RCC 7860 (cell line): ENCODE measurements around the gene ZNF605.
"Not testable (repeated sequence)": the region's sequence is repeated elsewhere in the genome, so short reads cannot be mapped to it uniquely, and the experiment has no call there.

Experiments
- DNase-seq: peaks from one replicate; pipeline ENCODE4 v3.0.0-alpha.2; 2015; ENCODE audit warnings: low spot score
- FAIRE-seq: peaks from 2 replicates; lab custom pipeline; 2012; peaks lifted over from hg19 to GRCh38; lab: Jason Lieb, UNC

Gene ZNF605

DNA sequence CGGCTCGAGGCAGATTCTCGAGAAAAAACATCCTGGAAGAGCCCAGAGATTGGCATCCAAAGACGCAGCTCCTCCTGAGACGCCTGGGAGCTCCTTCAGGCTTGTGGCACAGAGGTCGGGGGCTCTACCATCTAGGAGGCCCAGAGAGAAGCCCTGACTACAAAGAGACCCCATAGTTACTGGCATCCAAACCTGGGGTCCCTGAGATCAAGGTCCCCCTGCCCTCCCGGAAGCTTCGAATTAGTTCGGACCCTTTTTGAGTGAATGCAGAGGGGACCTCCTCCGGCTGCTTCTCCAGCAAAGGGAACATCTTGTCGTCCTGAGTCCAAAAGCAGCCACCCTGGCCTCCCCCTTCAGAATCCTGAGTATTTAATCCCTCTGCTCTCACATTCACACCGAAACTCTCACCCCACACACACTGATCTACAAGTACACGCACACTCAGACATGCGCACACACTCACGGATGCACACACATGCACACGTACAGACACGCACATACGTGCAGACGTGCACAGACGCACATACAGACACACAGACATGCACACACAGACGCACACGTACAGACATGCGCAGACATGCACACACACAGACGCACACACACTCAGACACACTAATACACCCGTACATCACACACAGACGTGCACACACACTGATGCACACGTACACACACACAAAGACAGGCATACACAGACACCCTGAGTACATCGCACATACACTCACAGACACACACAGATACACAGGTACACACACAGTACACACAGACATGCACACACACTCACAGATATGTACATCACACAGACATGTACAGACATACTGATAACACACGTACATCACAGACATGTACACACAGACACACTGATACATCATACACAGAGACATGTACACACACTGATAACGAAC is 5.9 kb downstream of the ZNF605 start:
- no peak for DNase-seq
- FAIRE-seq = no peak

DNA sequence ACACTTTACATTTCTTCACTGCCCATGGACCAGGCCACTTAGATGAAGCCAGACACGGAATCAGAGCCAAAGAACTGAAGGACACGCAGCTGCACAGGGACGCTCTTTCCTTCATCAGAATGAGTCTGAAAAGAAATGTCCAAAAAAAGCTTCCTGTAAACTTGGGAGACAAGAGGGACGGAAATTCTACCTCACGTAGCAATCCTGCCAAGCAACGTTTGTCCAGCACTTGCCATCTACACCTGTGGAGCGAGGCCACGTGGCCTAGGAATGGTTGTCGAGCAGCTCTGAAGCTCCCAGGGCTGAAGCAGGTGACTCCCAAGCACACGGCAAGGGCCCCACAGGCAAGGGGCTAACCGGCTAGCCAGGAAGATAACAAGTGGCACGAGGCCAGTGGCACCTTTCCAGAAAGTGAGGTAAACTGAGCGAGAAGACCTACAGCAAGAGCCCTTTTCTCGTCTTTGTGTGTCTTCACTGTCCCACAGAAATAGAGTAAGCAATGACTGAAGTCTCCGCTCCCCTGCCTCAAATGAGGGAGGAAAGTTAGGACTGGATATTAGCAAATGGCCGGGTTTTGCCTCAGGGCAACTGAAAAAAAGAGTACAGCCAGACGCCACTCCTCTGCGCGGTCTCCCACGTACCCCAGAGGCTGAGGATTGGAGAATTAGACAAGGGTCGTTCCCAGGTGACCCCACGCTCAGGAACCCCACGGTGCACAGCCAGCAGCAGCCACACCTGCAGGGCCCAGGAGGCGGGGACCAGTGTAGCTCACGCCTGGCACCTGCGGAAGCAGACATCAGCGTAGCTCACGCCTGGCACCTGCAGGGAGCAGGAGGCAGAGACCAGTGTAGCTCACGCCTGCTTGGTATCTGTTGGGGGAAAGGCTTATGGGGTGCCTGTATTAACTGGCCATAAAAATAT is 7.7 kb downstream of the ZNF605 start:
- FAIRE-seq (no peak), DNase-seq (no peak)

DNA sequence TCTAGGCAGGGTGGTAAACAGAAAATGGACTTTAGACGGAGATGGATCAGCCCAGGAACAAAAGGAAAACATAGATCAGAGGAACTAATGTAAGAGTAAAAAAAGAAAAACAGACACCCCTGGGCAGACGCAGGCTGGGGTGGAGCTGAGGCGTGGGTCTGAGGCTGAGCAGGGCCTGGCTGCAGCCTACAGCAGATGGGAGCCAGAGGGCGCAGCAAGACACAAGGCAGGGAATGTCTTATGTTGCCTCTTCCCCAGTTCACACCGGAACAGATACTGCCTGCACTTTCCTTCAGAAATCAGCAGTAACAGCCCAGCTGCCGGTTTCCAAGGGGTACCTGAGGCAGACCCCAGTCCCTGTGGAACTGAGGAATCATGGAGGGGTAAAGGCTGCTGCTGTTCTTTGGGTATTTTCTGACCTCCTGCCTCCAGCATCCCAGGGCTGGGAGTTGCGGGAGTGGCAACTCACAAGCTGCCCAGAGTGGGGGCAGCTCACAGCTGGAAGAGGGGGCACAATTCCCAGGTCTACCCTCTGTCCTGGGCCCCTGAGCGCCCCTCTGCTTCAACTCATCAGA is 9.8 kb downstream of the ZNF605 start:
- FAIRE-seq (no peak), DNase-seq (no peak)

DNA sequence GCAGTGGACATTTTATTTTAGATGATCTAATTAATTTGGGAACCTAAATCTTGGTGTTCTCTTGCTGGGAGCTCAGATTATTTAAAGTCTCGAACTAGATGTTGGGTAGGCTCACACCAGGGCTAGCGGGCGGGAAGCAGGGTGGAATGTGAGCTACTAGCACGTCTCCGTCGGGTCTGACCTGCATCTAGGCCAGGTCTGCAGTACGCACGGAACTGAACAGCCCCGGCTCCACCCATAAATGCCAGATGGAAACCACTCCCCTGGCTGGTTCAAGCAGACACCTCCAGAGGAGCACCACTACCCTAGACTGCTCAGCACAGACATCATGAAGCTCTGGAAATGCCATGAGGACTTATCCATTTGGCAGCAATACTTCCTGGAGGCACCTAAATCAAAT is 10.3 kb downstream of the ZNF605 start:
- FAIRE-seq (no peak), DNase-seq (no peak)

DNA sequence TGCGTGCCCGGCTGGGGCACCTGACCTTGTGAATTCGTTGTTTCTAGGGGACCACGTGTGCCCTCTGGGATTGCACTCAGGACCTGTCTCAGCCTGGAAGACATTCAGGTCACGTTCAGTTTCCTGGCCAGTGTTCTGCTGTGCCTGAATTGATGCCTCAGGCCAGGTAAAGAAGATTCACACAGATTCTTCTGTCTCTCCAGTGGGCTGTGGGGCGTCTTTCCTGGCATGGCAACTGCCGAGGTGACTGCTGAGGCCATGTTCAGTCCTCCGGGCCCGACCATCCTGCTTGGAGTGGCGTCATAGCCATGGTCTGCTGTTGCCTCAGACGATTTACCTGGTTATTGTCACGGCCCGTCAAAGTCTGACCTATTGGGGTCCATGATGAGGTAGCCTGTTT is 13.5 kb downstream of the ZNF605 start:
- FAIRE-seq (no peak), DNase-seq (no peak)

DNA sequence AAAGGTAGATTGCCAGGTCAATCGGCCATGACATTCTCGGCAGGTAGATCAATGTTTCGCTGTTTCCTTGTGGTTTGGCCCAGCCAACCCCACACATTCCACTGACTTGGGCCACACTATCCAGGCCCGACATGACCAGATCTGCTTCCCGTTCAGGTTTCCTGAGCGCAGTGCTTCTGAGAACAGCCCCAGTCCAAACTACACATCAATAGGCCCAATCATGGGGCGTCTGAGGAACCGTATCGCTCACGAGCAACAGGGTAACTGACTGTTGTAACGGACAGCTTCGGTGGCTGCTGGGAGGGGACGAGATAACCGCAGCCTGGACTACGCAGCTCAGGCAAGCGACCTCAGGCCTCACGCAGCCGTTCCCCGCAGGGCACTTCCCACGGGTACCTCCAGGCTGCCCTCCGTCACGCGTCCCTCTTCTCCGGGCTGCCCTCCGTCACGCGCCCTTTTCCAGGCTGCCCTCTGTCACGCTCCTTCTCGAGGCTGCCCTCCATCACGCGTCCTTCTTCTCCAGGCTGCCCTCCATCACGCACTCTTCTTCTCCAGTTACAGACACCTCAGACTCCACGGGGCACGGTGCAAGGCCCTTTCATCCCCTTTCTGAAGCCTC is 14.7 kb downstream of the ZNF605 start:
- DNase-seq (no peak), FAIRE-seq (no peak)

DNA sequence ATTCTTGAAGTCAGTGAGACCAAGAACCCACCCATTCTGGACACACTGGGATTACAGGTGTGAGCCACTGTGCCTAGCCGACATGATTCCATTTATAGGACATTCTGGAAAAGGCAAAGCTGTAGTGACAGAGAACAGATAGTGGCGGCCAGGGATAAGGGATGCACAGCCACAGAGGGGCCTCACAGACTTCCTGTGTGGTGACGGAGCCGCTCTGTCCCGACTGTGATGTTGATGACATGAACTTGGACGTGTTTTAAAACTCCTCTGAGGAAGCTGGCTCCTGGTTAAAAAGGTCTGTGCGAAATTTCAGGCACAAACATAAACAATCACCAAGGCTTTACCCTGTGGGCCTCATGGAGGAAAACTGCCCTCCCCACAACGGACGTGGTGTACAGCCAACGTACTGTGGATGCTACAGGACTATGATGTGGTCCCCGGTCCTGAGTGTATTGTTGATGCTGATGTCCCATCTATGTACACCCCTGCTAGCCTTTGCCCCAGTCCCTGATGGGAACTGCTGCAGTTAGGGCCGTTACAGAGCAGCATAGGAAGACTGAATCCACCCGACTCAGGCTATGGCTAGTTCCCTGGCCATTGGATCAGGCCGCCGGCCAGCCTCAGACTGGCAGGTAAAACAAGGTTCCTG is 15.9 kb downstream of the ZNF605 start:
- FAIRE-seq = no peak

DNA sequence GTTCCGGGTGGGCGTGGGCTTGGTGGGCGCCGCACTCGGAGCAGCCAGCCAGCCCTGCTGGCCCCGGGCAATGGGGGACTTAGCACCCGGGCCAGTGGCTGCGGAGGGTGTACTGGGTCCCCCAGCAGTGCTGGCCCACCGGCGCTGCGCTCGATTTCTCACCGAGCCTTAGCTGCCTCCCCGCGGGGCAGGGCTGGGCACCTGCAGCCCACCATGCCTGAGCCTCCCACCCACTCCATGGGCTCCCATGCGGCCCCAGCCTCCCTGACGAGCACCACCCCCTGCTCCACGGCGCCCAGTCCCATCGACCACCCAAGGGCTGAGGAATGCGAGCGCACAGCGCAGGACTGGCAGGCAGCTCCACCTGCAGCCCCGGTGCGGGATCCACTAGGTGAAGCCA is 17.3 kb downstream of the ZNF605 start:
- not testable (repeated sequence) for DNase-seq, FAIRE-seq

More for the DNA sequence above, 15.9 kb downstream of the ZNF605 start:
- DNase-seq = no peak

DNA sequence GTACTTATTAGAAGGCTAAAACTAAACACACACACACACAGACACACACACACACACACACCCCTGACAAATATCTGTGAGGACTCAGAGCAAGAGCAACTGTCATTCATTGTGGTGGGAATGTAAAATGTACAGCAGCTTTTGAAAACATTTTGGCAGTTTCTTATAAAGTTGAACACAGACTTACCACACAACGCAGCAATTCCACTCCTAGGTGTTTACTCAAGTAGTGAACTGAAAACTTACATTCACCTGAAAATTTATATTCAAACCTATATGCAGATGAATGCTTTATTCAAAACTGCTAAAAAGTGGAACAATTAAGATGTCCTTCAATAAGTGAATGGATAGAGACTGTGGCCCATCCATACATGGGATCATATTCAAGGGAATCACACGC is 18.6 kb downstream of the ZNF605 start:
- FAIRE-seq (no peak), DNase-seq (no peak)

DNA sequence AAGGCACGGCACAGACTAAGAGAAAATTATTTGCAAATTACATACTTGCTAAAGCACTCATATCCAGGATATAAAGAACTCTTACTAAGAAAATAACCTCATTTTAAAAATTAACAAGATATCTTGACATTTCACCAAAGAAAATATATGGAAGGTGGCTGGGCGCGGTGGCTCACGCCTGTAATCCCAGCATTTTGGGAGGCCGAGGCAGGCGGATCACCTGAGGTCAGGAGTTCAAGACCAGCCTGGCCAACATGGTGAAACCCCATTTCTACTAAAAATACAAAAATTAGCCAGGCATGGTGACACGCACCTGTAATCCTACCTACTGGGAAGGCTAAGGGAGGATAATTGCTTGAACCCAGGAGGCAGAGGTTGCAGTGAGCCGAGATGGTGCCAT is 19.2 kb downstream of the ZNF605 start:
- DNase-seq, FAIRE-seq: not testable (repeated sequence)

DNA sequence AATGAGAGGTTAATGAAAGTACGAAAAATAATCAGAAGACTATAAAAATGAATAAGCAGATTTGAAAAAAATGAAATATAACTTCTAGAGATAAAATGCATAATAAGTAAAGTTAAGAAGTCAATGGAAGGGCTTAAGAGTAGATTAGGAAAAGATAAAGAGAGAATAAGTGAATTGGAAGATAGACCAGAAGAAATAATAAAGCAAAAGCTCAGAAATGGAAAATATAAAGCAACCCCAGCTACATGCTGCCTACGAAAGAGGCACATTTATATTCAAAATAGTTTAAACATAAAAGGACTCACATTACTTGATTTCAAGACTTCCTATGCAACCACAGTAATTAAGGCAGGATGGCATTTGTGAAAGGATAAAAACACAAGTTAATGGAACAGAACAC is 19.9 kb downstream of the ZNF605 start:
- DNase-seq = no peak
- no peak for FAIRE-seq

DNA sequence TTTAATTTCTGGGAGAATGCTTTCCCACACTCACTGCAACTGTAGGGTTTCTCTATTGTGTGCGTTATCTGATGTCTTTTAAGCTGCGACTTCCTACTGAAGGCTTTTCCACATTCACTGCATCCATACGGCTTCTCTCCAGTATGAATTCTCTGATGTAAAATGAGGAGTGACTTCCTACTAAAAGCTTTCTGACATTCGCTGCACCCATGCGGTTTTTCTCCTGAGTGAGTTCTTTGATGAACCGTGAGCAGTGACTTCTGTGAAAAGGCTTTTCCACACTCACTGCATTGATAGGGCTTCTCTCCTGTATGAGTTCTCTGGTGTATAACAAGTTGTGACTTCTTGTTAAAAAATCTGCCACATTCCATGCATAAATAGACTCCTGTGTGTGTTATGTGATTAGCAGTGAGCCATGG is 29.7 kb downstream of the ZNF605 start:
- FAIRE-seq (no peak), DNase-seq (no peak)

DNA sequence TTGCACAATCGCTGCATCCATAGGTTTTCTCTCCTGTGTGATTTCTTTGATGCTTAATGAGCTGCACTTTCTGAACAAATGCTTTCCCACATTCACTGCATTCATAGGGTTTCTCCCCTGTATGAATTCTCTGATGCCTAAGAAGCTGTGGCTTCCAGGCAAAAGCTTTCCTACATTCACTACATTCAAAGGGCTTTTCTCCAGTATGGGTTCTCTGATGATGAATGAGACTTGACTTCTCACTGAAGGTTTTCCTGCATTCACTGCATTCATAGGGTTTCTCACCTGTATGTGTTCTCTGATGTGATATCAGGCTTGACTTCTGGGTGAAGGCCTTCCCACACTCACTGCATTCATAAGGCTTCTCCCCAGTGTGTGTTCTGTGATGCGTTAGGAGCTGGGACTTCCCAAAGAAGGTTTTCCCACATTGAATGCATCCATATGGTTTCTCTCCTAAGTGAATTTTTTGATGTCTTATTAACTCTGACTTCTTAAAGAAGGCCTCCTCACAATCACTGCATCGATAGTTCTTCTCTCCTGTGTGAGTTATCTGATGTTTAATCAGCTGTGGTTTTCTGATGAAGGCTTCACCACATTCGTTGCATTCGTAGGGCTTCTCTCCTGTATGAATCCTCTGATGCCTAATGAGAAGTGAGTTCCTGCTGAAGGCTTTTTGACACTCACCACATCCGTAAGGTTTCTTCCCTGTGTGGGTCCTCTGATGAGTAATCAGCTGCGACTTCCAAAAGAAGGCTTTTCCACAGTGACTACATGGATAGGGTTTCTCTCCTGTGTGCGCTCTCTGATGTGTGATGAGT is 30.3 kb downstream of the ZNF605 start:
- FAIRE-seq = no peak
- no peak for DNase-seq

DNA sequence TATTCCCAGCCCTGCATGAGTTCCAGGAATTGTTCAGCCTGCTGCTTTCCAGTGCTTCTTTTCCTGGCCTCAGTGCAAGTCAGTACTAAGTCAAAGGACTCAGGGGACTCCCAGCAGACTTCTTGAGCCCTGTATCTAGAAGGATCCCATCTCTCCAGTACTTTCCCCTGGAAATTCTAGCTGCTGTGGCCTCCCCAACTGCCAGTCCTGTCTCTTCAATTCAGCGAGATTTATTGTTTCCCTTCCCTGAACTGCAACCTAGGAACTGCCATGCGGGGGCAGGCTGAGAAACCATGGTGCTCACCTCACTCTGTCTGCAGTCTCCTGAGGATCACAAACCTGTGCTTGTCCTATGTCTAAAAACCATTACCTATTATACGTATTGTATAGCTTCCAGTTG is 31.8 kb downstream of the ZNF605 start:
- FAIRE-seq (no peak), DNase-seq (no peak)

DNA sequence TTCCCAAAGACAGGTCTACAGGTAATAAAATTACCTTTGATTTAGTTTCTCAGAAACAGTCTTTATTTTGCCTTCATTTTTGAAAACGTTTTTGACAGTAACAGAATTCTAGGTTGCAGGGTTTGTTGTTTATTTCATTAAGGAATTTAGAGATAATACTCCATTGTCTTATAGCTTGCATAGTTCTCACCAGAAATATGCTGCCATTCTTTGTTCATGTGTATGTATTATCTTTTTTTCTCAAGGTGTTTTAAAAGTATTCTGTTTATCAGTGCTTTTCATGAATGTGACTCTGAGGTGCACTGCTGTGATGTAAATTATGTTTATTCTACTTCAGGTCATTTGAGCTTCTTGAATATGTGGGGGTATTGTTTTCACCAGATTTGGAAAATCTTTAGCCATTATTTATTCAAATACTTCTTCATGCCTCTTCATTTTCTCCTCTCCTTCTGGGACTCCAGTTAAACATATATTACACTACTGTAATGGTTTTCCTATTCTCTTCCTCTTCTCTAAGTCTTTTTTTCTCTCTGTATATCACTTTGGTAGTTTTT is 32.7 kb downstream of the ZNF605 start:
- FAIRE-seq (no peak), DNase-seq (no peak)

DNA sequence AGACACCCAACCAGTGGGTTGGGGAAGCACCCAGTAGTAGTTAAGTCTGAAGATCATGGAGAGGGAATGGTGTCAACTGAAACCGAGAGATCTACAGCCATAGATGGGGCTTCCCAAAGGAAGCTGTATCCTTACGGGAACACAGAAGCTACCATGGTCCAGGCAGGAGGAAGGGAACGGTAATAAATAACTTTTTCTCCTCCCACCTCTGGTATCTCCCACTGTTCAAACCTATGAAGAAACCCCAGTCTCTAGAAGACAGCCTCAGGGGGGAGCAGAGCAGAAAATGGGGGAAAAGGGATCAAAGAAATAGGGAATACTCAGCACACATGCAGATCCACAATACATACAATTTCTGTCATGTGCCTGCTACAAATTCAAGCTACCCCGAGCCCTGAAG is 33.4 kb downstream of the ZNF605 start:
- FAIRE-seq (no peak), DNase-seq (no peak)

DNA sequence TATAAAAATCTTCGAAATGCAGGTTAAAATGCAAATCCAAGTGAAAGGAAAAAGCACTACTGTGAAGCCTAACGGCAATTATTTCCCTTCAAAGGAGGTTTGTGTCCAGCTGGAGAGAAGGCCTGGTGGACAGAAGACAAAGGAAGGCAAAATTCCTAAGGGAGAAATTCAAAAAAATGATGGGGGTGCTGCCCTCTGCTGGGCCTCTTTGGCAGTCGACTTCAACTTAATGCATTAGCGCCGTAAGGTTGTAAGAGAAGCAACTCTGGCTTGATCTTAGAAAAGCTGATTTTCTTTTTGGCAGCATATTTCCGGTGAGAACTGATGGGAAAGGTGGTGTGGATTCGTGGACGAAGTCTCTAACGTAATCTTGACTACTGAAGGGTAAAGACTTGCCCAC is 34.4 kb downstream of the ZNF605 start:
- DNase-seq = no peak
- no peak for FAIRE-seq

DNA sequence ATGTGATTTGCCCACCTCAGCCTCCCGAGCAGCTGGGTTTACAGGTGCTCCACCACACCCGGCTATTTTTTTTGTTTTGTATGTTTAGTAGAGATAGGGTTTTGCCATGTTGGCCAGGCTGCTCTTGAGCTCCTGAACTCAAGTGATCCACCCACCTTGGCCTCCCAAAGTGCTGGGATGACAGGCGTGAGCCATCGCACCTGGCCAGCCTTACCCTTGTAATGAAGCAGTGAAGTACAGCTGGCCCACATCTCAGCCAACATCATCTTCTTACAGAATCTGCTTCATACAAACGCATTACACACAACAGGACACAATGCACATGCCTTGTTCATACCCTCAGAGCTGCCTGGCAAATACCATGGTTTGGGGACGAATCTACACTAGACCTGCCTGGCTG is 37.4 kb downstream of the ZNF605 start:
- FAIRE-seq = no peak
- DNase-seq = no peak

DNA sequence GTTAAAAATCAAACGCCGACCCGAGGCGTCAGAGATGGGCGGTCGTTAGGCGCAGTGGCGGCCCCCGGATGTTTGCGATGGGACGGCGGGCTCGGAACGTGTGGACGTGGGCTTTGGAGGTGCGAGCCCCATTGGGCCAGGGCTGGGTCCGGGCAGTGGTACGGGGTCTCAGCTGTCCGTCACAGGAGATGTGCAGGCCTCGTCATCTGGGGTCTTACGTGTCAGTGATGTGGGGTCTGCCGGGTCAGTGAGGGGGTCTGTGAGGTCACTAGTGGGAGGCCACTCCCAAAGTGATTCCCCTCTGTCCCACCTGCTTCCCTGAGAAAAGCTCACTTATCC is 47.1 kb downstream of the ZNF605 start:
- DNase-seq (no peak), FAIRE-seq (no peak)
